GM12864 (cell line): Measurements from ENCODE around the gene KCTD16.

ENCODE experiments used
- DNase-seq: peaks from one replicate; pipeline ENCODE4 v3.0.0-alpha.2; 2011; ENCODE audit warnings: low read depth
- H3K4me3 ChIP-seq: 2 replicates; pipeline ENCODE4 v1.5.1; 2011; ENCODE audit warnings: mild to moderate bottlenecking, low read depth, low read length, control low read depth
- TF ChIP-seq, protein P1 (sequence below): IDR thresholded peaks from 2 replicates; pipeline ENCODE4 v1.5.1; 2011; ENCODE audit warnings: low read depth, mild to moderate bottlenecking, moderate library complexity, low read length, control low read depth, inconsistent platforms; ENCODE audit errors: missing control alignments

KCTD16 gene

DNA sequence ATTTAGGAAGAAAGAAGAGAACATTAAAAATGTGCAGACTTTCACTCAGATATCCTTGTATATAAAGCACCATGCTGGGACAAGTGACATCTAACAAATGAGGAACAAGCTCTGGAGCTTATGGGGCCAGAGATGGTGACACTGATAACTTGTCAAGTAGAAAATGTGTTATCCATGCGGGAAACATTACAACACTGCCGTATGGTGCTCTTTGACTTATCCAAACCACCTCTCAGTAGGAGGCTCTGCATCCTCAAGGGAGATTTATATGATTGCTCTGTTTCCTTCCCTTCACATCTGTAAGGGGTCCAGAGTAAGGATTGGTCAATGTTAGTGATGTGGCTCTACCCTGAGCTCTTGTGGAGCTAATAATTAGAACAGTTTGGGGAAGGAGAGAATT, 23.5 kb downstream of the KCTD16 start:
- TF ChIP-seq, protein P1, sequence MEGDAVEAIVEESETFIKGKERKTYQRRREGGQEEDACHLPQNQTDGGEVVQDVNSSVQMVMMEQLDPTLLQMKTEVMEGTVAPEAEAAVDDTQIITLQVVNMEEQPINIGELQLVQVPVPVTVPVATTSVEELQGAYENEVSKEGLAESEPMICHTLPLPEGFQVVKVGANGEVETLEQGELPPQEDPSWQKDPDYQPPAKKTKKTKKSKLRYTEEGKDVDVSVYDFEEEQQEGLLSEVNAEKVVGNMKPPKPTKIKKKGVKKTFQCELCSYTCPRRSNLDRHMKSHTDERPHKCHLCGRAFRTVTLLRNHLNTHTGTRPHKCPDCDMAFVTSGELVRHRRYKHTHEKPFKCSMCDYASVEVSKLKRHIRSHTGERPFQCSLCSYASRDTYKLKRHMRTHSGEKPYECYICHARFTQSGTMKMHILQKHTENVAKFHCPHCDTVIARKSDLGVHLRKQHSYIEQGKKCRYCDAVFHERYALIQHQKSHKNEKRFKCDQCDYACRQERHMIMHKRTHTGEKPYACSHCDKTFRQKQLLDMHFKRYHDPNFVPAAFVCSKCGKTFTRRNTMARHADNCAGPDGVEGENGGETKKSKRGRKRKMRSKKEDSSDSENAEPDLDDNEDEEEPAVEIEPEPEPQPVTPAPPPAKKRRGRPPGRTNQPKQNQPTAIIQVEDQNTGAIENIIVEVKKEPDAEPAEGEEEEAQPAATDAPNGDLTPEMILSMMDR = no peak
- DNase-seq = no peak
- H3K4me3 ChIP-seq = no peak overlapping the region

DNA sequence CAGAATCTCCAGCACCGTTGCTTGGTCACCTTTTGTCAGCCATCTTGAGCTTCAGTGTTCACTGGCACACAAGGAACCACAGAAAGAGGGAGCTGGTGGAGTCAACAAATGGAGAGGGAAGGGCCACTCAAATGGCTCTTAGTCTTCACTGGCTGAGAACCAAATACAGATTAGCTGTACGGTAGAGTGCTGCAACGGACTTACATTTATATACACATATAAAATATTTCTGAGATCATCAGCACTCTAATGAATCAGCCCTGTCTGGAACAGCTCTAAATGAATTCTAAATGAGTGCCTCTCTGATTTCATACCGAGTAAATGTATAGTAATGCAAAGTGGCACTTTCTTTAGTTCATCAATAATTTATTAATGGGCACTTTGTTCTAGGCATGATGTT, 24.8 kb downstream of the KCTD16 start:
- no peak overlapping the region for H3K4me3 ChIP-seq
- no peak for DNase-seq
- TF ChIP-seq, protein P1 = no peak

- no peak for DNase-seq
- TF ChIP-seq, protein P1 = no peak
- no peak overlapping the region for H3K4me3 ChIP-seq
Observed at GRCh38 chr5:144196612-144197011, 25.9 kb downstream of the KCTD16 start.

- no peak overlapping the region for H3K4me3 ChIP-seq
- no peak for DNase-seq
- TF ChIP-seq, protein P1 = no peak
Observed at GRCh38 chr5:144198386-144198785, 27.7 kb downstream of the KCTD16 start.

DNA sequence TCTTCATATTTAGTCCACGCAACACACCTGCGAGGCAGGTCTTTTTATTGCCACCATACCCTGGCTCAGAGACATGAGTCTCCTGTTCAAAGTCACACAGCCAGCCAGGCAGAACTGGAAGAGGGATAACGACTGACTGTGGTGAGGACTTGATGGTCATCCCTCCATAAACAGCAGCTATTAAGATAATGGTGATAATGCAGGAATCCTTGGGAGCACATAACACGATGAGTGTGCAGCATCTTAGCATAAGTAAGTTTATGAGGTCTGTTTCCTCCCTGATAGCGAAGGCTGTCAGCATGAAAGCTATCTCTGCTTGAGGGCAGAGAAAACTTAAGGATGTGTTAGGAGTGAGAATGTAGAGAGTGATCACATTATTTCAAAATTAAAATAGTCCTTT, 30.9 kb downstream of the KCTD16 start:
- H3K4me3 ChIP-seq = no peak overlapping the region
- TF ChIP-seq, protein P1 = no peak
- DNase-seq = no peak

GRCh38 chr5:144202072-144202471, 31.4 kb downstream of the KCTD16 start:
- no peak overlapping the region for H3K4me3 ChIP-seq
- DNase-seq = no peak
- TF ChIP-seq, protein P1 = no peak

DNA sequence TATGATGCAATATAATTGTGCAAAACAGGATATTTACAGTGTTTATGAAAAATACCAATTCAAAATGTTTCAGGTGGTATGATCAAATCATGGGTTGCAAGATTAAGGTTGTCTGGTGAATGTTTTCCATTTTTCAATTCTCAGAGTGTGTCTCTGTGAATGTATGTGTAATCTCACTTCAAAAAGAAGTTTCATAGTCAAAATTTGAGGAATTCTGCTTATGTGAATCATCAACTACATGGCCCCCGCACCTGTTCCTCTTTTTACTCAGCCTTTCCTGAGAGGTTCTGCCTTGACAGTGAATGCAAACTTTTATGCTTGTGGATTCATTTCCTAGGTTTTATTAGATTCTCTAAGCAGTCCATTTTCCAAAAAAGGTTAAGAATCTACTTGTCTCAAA, 32.1 kb downstream of the KCTD16 start:
- DNase-seq = no peak

More for the DNA sequence above, 32.1 kb downstream of the KCTD16 start:
- TF ChIP-seq, protein P1 = no peak
- H3K4me3 ChIP-seq = no peak overlapping the region
